GM23248 (cell line): ENCODE data around the gene NQO2. TPM values are rescaled to one million over a fixed set of nuclear protein-coding genes. Genes with fewer than 3 reads are reported as not detected.
"Not testable (repeated sequence)": the region's sequence is repeated elsewhere in the genome, so short reads cannot be mapped to it uniquely, and the experiment has no call there.

Source experiments
- DNase-seq: peaks from one replicate; pipeline ENCODE4 v3.0.0-alpha.2; 2015
- H2AFZ ChIP-seq: fragments of 200-600 bp; sonication (generic); 2 replicates; pipeline ENCODE4 v1.6.1; 2016; ENCODE audit warnings: antibody characterized with exemption
- H3F3A ChIP-seq: fragments of 200-600 bp; sonication (generic); 2 replicates; pipeline ENCODE4 v1.6.1; 2016; ENCODE audit warnings: mild to moderate bottlenecking, antibody characterized with exemption, mixed run types; ENCODE audit not compliant: insufficient read depth
- H3K27ac ChIP-seq: fragments of 200-600 bp; sonication (generic); 2 replicates; pipeline ENCODE4 v1.5.1; 2016; ENCODE audit warnings: mild to moderate bottlenecking
- H3K27me3 ChIP-seq: fragments of 200-600 bp; sonication (generic); replicated peaks from 2 replicates; pipeline ENCODE4 v1.6.1; 2016; ENCODE audit warnings: mild to moderate bottlenecking; ENCODE audit not compliant: insufficient read depth
- H3K36me3 ChIP-seq: fragments of 200-600 bp; sonication (generic); 2 replicates; pipeline ENCODE4 v1.6.1; 2016; ENCODE audit warnings: low read depth, mild to moderate bottlenecking
- H3K4me1 ChIP-seq: fragments of 200-600 bp; sonication (generic); 2 replicates; pipeline ENCODE4 v1.6.1; 2016; ENCODE audit warnings: mild to moderate bottlenecking; ENCODE audit not compliant: insufficient read depth
- H3K4me2 ChIP-seq: fragments of 200-600 bp; sonication (generic); one replicate; pipeline ENCODE4 v1.6.1; 2016; ENCODE audit warnings: mild to moderate bottlenecking; ENCODE audit not compliant: unreplicated experiment
- H3K4me3 ChIP-seq: fragments of 200-600 bp; sonication (generic); 2 replicates; pipeline ENCODE4 v1.5.1; 2016; ENCODE audit warnings: mild to moderate bottlenecking
- H3K79me2 ChIP-seq: fragments of 200-600 bp; sonication (generic); 2 replicates; pipeline ENCODE4 v1.6.1; 2016; ENCODE audit warnings: mild to moderate bottlenecking; ENCODE audit not compliant: insufficient read depth
- H3K9ac ChIP-seq: fragments of 200-600 bp; sonication (generic); 2 replicates; pipeline ENCODE4 v1.6.1; 2016; ENCODE audit warnings: mild to moderate bottlenecking
- H3K9me2 ChIP-seq: fragments of 200-600 bp; sonication (generic); 2 replicates; pipeline ENCODE4 v1.6.1; 2016; ENCODE audit warnings: mixed run types, mild to moderate bottlenecking, moderate library complexity; ENCODE audit not compliant: insufficient read depth
- H3K9me3 ChIP-seq: fragments of 200-600 bp; sonication (generic); one replicate; pipeline ENCODE4 v1.6.1; 2017; ENCODE audit warnings: low read depth
- H4K20me1 ChIP-seq: fragments of 200-600 bp; sonication (generic); 2 replicates; pipeline ENCODE4 v1.6.0; 2016; ENCODE audit not compliant: insufficient read depth
- EZH2 ChIP-seq: fragments of 200-600 bp; sonication (generic); IDR thresholded peaks from 2 replicates; pipeline ENCODE4 v1.6.1; 2018; ENCODE audit warnings: antibody characterized with exemption, mild to moderate bottlenecking; ENCODE audit not compliant: insufficient read depth, poor library complexity, severe bottlenecking
- EZH2phosphoT487 ChIP-seq: fragments of 200-600 bp; sonication (generic); IDR thresholded peaks from 2 replicates; pipeline ENCODE4 v1.6.1; 2018; ENCODE audit warnings: antibody characterized with exemption, moderate library complexity, mild to moderate bottlenecking, low read depth; ENCODE audit not compliant: insufficient read depth
- WGBS, 2 experiments: methylation state at CpG; one replicate each; pipeline ENCODE4 v1.1.6; 2015 to 2017; ENCODE audit warnings: low lambda C conversion rate in 2 of 2, low coverage in 1 of 2; ENCODE audit errors: missing lambda C conversion rate in 2 of 2; 5-methylcytosine and 5-hydroxymethylcytosine counted together
- in situ Hi-C: fragments of 300-500 bp; cut with MboI; formaldehyde crosslinking; loops from 2 replicates; pipeline ENCODE4 v1.15.0; 2020
- polyA plus RNA-seq: library from polyadenylated mRNA; unstranded; fragments of >200 nt; fragmentation: Nextera tagmentation; extraction: Ambion mirVana; gene quantifications from 2 replicates; pipeline ENCODE4 v1.2.1, GENCODE V29; 2016
- total RNA-seq: library from RNA; depleted of rRNA; stranded (reverse); fragments of >200 nt; shearing (Covaris generic); gene quantifications from 2 replicates; pipeline ENCODE4 v1.2.3, GENCODE V29; 2014

NQO2 gene
- total and polyA plus RNA-seq, 2 experiments from 2014 or later: 29.6 to 61.0 TPM

GRCh38 chr6:3019065-3019464 is 19.4 kb downstream of the NQO2 start:
- 100% methylated on average over 1 of the region's 1 CpG for WGBS, 2 experiments
- Histone ChIP-seq H3K79me2 (peaks cover 32% of the 10 kb centered on the region), H3K27me3 (no peaks in the 10 kb centered on the region), H3K9ac (no peak overlapping the region), H3K9me2 (no peaks in the 10 kb centered on the region), H3K27ac (no peak overlapping the region), H3F3A (peaks cover 36% of the 10 kb centered on the region), H3K4me2 (no peak overlapping the region), H3K4me1 (peaks cover 8% of the 10 kb centered on the region), H4K20me1 (no peaks in the 10 kb centered on the region), H3K4me3 (no peak overlapping the region), H2AFZ (no peak overlapping the region), H3K36me3 (peaks cover 13% of the 10 kb centered on the region; the same call in 1 of the 2 replicates), H3K9me3 (no peaks in the 10 kb centered on the region)
- DNase-seq: no peak
- in situ Hi-C loops: no loop called here
- TF ChIP-seq EZH2phosphoT487 (no peak), EZH2 (no peak)

GRCh38 chr6:3019749-3020320 is 20.1 kb downstream of the NQO2 start:
- no peaks in the 10 kb centered on the region for H3K9me3 ChIP-seq
- no peak overlapping the region for H3K9ac ChIP-seq
- H3F3A ChIP-seq: peaks cover 44% of the 10 kb centered on the region
- in situ Hi-C loops: no loop called here
- no peak overlapping the region for H3K4me3 ChIP-seq
- H4K20me1 ChIP-seq: no peaks in the 10 kb centered on the region
- peaks cover 13% of the 10 kb centered on the region; the same call in 1 of the 2 replicates for H3K36me3 ChIP-seq
- H3K27me3 ChIP-seq: no peaks in the 10 kb centered on the region
- WGBS, 2 experiments: 96 to 100% methylated on average over 6 of the region's 6 CpGs
- no peak overlapping the region for H2AFZ ChIP-seq
- H3K4me1 ChIP-seq: peaks cover 15% of the 10 kb centered on the region
- TF ChIP-seq EZH2phosphoT487 (no peak), EZH2 (no peak)
- no peaks in the 10 kb centered on the region for H3K9me2 ChIP-seq
- peaks cover 32% of the 10 kb centered on the region for H3K79me2 ChIP-seq
- no peak overlapping the region for H3K27ac ChIP-seq
- no peak for DNase-seq
- no peak overlapping the region for H3K4me2 ChIP-seq

GRCh38 chr6:3020976-3021598 is 21.4 kb downstream of the NQO2 start:
- Histone ChIP-seq H3K4me1 (peaks cover 18% of the 10 kb centered on the region), H3F3A (peaks cover 52% of the 10 kb centered on the region), H3K79me2 (peaks cover 32% of the 10 kb centered on the region), H3K36me3 (peaks cover 13% of the 10 kb centered on the region; the same call in 1 of the 2 replicates)
- DNase-seq, H3K9me2 ChIP-seq, H4K20me1 ChIP-seq, H3K27me3 ChIP-seq, H3K9ac ChIP-seq, H3K4me2 ChIP-seq, H3K4me3 ChIP-seq, H3K27ac ChIP-seq, H3K9me3 ChIP-seq, H2AFZ ChIP-seq, in situ Hi-C loops: not testable (repeated sequence)
- WGBS, 2 experiments: 92 to 97% methylated on average over 2 of the region's 2 CpGs

GRCh38 chr6:3022765-3023662 is 23.3 kb downstream of the NQO2 start:
- Histone ChIP-seq H3F3A (peaks cover 52% of the 10 kb centered on the region), H3K9me3 (no peaks in the 10 kb centered on the region), H3K79me2 (peaks cover 32% of the 10 kb centered on the region), H3K4me2 (peak overlapping the region; percentile 97), H2AFZ (peak overlapping the region; percentile 89), H3K9me2 (no peaks in the 10 kb centered on the region), H3K27ac (peak overlapping the region; percentile 95), H3K36me3 (peaks cover 13% of the 10 kb centered on the region; the same call in 1 of the 2 replicates), H4K20me1 (no peaks in the 10 kb centered on the region), H3K9ac (peak overlapping the region; percentile 88), H3K4me1 (peaks cover 18% of the 10 kb centered on the region), H3K27me3 (no peaks in the 10 kb centered on the region), H3K4me3 (peak overlapping the region; percentile 85)
- in situ Hi-C loops: no loop called here
- WGBS, 2 experiments: 36 to 47% methylated on average over 26 of the region's 26 CpGs
- peak; percentile 52 for DNase-seq
- no peak for TF ChIP-seq EZH2phosphoT487
- no peak for TF ChIP-seq EZH2
